Prostate gland (tissue), 2 donors: ENCODE data around the gene RECQL. TPM values are rescaled to one million over a fixed set of nuclear protein-coding genes. Genes with fewer than 3 reads are reported as not detected.
"Not testable (repeated sequence)": the region's sequence is repeated elsewhere in the genome, so short reads cannot be mapped to it uniquely, and the experiment has no call there.

ENCODE experiments used
- DNase-seq: peaks from one replicate; pipeline ENCODE4 v3.0.0-alpha.2; 2019; ENCODE audit warnings: low spot score
- H3K27ac ChIP-seq, 2 donors: fragments of 200-600 bp; sonication (generic); 2 replicates each; pipeline ENCODE4 v1.5.1; 2017 to 2019
- H3K27me3 ChIP-seq: fragments of 200-600 bp; sonication (generic); replicated peaks from 2 replicates; pipeline ENCODE4 v1.5.1; 2019; ENCODE audit not compliant: insufficient read depth
- H3K36me3 ChIP-seq, 2 donors: fragments of 200-600 bp; sonication (generic); 1 replicate in 1 of 2; 2 replicates in 1 of 2; pipeline versions ENCODE4 v1.5.1 to v1.8.1; 2017 to 2019
- H3K4me1 ChIP-seq: fragments of 200-600 bp; sonication (generic); replicated peaks from 2 replicates; pipeline ENCODE4 v1.5.1; 2019
- H3K4me3 ChIP-seq, 2 donors: fragments of 200-600 bp; sonication (generic); 2 replicates each; pipeline ENCODE4 v1.5.1; 2017 to 2019
- H3K9me3 ChIP-seq: fragments of 200-600 bp; sonication (generic); 2 replicates; pipeline ENCODE4 v1.5.1; 2017
- POLR2A ChIP-seq: fragments of 450-650 bp; IDR thresholded peaks from one replicate; pipeline ENCODE4 v1.6.1; 2016; ENCODE audit warnings: antibody characterized with exemption, mild to moderate bottlenecking
- POLR2AphosphoS5 ChIP-seq: sonication (generic); formaldehyde crosslinking; IDR thresholded peaks from one replicate; pipeline ENCODE4 v1.6.1; 2017; ENCODE audit warnings: antibody characterized with exemption
- WGBS: methylation state at CpG from one replicate; pipeline ENCODE4 v1.1.5; 2018; 5-methylcytosine and 5-hydroxymethylcytosine counted together
- intact Hi-C: fragments of 100-400 bp; cut with DNase I; formaldehyde crosslinking; loops from one replicate; pipeline ENCODE4 v1.14.2; 2022
- total RNA-seq, 2 donors: library from RNA; depleted of rRNA; stranded (reverse); fragments of >200 nt; gene quantifications; one replicate each; pipeline ENCODE4 v1.1.0, GENCODE V29; 2016
- TF ChIP-seq, protein P1 (sequence below), 4 experiments: fragments of 200-600 bp in 2 of 4; fragments of 450-650 bp in 2 of 4; sonication (generic) in 2 of 4; IDR thresholded peaks; 1 replicate in 3 of 4; 2 replicates in 1 of 4; pipeline ENCODE4 v1.5.1; 2016 to 2019; ENCODE audit warnings: antibody characterized with exemption in 4 of 4, mild to moderate bottlenecking in 2 of 4, moderate library complexity in 2 of 4

RECQL gene
- total RNA-seq, 2 donors from 2014 or later, result 19.8 to 23.3 TPM

DNA sequence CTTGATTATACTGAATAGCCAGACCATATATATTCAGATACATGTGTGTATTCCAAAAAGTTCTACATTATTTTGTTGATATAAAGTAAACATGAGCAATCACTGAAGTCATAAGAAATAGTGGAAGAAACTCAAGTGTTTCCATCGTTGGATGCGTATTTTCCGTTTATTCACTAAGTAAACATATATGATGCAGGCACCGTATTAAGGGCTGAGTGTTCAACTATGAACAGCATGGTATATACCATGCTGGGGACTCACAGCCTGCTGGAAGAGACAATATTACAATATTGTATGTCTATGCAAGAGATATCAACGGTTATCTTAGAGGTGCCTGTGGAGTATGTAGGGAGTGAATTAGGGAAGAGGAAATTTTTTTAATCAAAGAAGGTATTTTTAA, 62.8 kb downstream of the RECQL start:
- H3K27me3 ChIP-seq, result no peaks in the 10 kb centered on the region
- TF ChIP-seq POLR2A (no peak), POLR2AphosphoS5 (no peak)
- TF ChIP-seq, protein P1, sequence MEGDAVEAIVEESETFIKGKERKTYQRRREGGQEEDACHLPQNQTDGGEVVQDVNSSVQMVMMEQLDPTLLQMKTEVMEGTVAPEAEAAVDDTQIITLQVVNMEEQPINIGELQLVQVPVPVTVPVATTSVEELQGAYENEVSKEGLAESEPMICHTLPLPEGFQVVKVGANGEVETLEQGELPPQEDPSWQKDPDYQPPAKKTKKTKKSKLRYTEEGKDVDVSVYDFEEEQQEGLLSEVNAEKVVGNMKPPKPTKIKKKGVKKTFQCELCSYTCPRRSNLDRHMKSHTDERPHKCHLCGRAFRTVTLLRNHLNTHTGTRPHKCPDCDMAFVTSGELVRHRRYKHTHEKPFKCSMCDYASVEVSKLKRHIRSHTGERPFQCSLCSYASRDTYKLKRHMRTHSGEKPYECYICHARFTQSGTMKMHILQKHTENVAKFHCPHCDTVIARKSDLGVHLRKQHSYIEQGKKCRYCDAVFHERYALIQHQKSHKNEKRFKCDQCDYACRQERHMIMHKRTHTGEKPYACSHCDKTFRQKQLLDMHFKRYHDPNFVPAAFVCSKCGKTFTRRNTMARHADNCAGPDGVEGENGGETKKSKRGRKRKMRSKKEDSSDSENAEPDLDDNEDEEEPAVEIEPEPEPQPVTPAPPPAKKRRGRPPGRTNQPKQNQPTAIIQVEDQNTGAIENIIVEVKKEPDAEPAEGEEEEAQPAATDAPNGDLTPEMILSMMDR (IDR thresholded peaks at IDR 0.05), result no peak
- WGBS, result 89% methylated on average over 5 of the region's 5 CpGs
- H3K4me3 ChIP-seq, result peak overlapping the region in 1 of 2 donors; percentile 67
- no peaks in the 10 kb centered on the region for H3K4me1 ChIP-seq
- H3K27ac ChIP-seq, result no peak overlapping the region
- no peaks in the 10 kb centered on the region for H3K36me3 ChIP-seq
- intact Hi-C loops, result no loop called here
- DNase-seq, result no peak
- no peaks in the 10 kb centered on the region for H3K9me3 ChIP-seq

DNA sequence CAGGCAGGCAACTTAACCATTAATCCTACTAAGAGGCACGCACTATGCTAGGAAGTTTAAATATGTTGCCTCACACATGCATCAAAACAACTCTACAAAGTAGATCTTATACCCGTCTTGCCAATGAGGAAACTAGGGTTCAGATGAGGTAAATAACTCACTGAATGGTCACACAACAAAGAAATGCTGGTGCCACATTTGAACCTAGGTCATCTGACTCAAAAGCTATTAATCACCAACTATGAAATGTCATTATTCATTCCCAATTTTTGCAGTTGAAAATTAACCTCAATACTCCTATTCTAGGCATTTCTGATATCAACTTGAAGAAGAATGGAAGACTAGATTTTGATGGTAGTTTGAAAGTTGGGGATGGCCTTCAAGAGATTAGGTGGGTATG, 66.7 kb downstream of the RECQL start:
- Histone ChIP-seq H3K4me1 (no peaks in the 10 kb centered on the region), H3K9me3 (no peaks in the 10 kb centered on the region), H3K27ac (no peak overlapping the region), H3K4me3 (no peak overlapping the region), H3K27me3 (no peaks in the 10 kb centered on the region), H3K36me3 (no peaks in the 10 kb centered on the region)
- intact Hi-C loops, result no loop called here
- TF ChIP-seq, protein P1 (IDR thresholded peaks at IDR 0.05), result no peak
- TF ChIP-seq POLR2A (no peak), POLR2AphosphoS5 (no peak)
- DNase-seq, result no peak
- WGBS, result 65% methylated on average over 2 of the region's 2 CpGs

DNA sequence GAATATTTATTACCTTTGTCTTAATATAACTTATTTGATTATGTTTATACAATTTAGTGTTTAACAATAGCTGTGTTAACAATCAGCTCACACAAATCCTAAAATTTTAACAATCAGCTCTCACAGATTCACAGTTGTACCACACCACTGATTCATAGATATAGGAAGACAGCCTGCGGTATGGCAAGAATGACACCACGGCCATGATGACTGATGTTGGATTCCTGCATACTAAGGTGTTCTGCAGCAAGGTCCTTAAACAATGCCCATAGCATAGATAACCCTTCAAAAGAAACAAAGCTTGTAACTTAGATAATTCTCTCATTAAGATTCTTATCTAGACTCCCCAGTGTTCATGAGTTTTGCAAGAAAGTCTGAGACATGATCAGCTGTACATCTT, 67.9 kb downstream of the RECQL start:
- Histone ChIP-seq H3K36me3 (no peaks in the 10 kb centered on the region), H3K27me3 (no peaks in the 10 kb centered on the region), H3K4me1 (no peaks in the 10 kb centered on the region), H3K4me3 (no peak overlapping the region), H3K9me3 (no peaks in the 10 kb centered on the region), H3K27ac (no peak overlapping the region)
- DNase-seq, result no peak
- TF ChIP-seq, protein P1 (IDR thresholded peaks at IDR 0.05), result no peak
- TF ChIP-seq POLR2A (no peak), POLR2AphosphoS5 (no peak)
- intact Hi-C loops, result no loop called here
- WGBS, result 57% methylated on average over 2 of the region's 2 CpGs

DNA sequence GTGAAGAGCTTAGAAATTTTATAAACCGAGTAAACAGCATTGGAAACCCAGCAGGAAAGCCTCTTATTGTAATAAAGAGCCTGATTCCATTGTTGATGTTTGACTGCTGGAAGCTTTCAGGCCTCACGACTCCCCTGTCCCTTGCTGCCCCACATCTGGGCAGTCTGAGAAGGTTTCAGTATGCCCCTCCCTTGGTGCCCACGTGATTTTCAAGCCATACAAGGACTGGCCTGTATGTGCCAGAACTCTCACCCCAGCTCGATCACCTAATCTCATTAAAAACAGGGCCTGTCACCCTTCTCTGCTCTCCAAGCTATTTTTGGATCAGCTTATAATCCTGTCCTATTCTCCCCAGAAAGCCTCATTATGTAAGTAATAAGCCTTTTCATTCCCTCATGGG, 71.4 kb downstream of the RECQL start:
- H3K27ac ChIP-seq, result no peak overlapping the region
- 56% methylated on average over 4 of the region's 4 CpGs for WGBS

DNA sequence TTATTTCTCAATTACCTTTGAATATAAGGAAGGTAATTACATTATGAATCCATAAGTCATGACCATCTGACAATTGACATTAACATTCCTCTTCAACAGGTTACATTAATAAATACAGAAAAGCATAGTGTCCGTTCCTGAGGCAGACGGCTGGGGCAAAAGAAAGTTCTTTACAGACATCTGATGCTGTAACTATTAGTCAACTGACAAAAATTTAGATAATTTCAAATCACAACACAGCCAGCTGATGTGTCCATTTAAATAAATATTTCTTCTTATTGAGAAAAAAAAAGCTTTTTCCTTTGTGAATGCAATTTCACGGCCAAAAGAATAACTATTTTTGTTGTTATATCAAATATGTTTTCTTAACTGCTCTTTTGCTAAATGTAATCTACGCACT, 73.2 kb downstream of the RECQL start:
- intact Hi-C loops, result no loop called here
- no peak overlapping the region for H3K27ac ChIP-seq
- H3K9me3 ChIP-seq, result no peaks in the 10 kb centered on the region
- TF ChIP-seq POLR2A, result no peak
- DNase-seq, result no peak
- WGBS, result 79% methylated on average over 4 of the region's 4 CpGs
- H3K4me1 ChIP-seq, result no peaks in the 10 kb centered on the region
- H3K27me3 ChIP-seq, result no peaks in the 10 kb centered on the region
- no peak overlapping the region for H3K4me3 ChIP-seq
- no peaks in the 10 kb centered on the region for H3K36me3 ChIP-seq

More for the DNA sequence above, 71.4 kb downstream of the RECQL start:
- intact Hi-C loops, result no loop called here
- Histone ChIP-seq H3K27me3 (no peaks in the 10 kb centered on the region), H3K36me3 (no peaks in the 10 kb centered on the region), H3K4me1 (no peaks in the 10 kb centered on the region), H3K9me3 (no peaks in the 10 kb centered on the region), H3K4me3 (no peak overlapping the region)
- no peak for DNase-seq
- TF ChIP-seq, protein P1 (IDR thresholded peaks at IDR 0.05), result no peak
- no peak for TF ChIP-seq POLR2AphosphoS5
- no peak for TF ChIP-seq POLR2A

DNA sequence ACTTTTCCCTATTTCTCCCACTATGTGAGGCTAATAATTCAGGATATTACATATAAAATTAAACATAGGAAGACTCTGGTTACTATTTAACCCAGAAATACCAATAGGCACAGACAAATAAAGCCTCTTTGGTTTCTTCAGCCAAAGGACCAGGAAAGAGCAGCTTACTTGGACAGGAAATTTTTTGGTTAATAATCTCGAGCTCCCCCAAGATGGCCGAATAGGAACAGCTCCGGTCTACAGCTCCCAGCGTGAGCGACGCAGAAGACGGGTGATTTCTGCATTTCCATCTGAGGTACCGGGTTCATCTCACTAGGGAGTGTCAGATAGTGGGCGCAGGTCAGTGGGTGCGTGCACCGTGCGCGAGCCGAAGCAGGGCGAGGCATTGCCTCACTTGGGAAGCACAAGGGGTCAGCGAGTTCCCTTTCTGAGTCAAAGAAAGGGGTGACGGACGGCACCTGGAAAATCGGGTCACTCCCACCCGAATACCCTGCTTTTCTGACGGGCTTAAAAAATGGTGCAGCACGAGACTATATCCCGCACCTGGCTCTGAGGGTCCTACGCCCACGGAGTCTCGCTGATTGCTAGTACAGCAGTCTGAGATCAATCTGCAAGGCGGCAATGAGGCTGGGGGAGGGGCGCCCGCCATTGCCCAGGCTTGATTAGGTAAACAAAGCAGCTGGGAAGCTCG, 82.3 kb downstream of the RECQL start:
- H3K4me3 ChIP-seq, H3K9me3 ChIP-seq, H3K36me3 ChIP-seq, H3K27me3 ChIP-seq, DNase-seq, intact Hi-C loops, H3K27ac ChIP-seq, H3K4me1 ChIP-seq: not testable (repeated sequence)
- 80% methylated on average over 30 of the region's 30 CpGs for WGBS
